H1 (cell line): ENCODE data around the gene TP53I11. TPM values are rescaled to one million over a fixed set of nuclear protein-coding genes. Genes with fewer than 3 reads are reported as not detected.

Source experiments
- CTCF ChIA-PET: fragments of 300-600 bp; sonication (Branson Sonifier 250); formaldehyde crosslinking; loops from one replicate; lab custom pipeline; 2021; ENCODE audit not compliant: partially characterized antibody; lab: Charles Lee
- POLR2A ChIA-PET: fragments of 300-600 bp; sonication (Branson Sonifier 250); formaldehyde crosslinking; loops from one replicate; lab custom pipeline; 2021; ENCODE audit warnings: inconsistent platforms; ENCODE audit not compliant: partially characterized antibody; lab: Charles Lee
- DNase-seq, 2 experiments: peaks; one replicate each; pipeline versions ENCODE4 v3.0.0 to v3.0.0-alpha.2; 2010 to 2022; ENCODE audit warnings: low spot score in 2 of 2, low read depth in 1 of 2, mixed read lengths in 1 of 2
- FAIRE-seq: peaks from 2 replicates; lab custom pipeline; 2011; peaks lifted over from hg19 to GRCh38; lab: Jason Lieb, UNC
- H2AFZ ChIP-seq: 2 replicates; pipeline ENCODE4 v1.8.1; 2012; ENCODE audit warnings: low read length, inconsistent platforms
- H2AK5ac ChIP-seq: 2 replicates; pipeline ENCODE4 v1.6.1; 2013; ENCODE audit warnings: low read depth, low read length
- H2BK120ac ChIP-seq: replicated peaks from 2 replicates; pipeline ENCODE3; 2013; ENCODE audit warnings: low read depth, low read length, inconsistent platforms
- H2BK12ac ChIP-seq: 2 replicates; pipeline ENCODE4 v1.6.1; 2013; ENCODE audit warnings: low read depth, low read length
- H2BK15ac ChIP-seq: 2 replicates; pipeline ENCODE4 v1.6.1; 2013; ENCODE audit warnings: low read length
- H2BK20ac ChIP-seq: 2 replicates; pipeline ENCODE4 v1.6.1; 2013; ENCODE audit warnings: low read length
- H2BK5ac ChIP-seq: 2 replicates; pipeline ENCODE4 v1.6.1; 2013; ENCODE audit warnings: low read depth, low read length
- H3K14ac ChIP-seq: 2 replicates; pipeline ENCODE4 v1.6.1; 2013; ENCODE audit warnings: inconsistent platforms; ENCODE audit not compliant: insufficient read length
- H3K18ac ChIP-seq: 2 replicates; pipeline ENCODE4 v1.6.1; 2013; ENCODE audit warnings: low read length; ENCODE audit errors: extremely low read depth
- H3K23ac ChIP-seq: 2 replicates; pipeline ENCODE4 v1.6.1; 2013; ENCODE audit warnings: inconsistent platforms; ENCODE audit not compliant: insufficient read length
- H3K23me2 ChIP-seq: 2 replicates; pipeline ENCODE4 v1.6.1; 2013; ENCODE audit warnings: low read depth, low read length
- H3K27ac ChIP-seq: 2 replicates; pipeline ENCODE4 v1.6.1; 2011; ENCODE audit warnings: low read depth, low read length, inconsistent platforms
- H3K27me3 ChIP-seq, 4 experiments: replicated peaks in 1 of 4; 1 replicate in 1 of 4; 2 replicates in 3 of 4; pipeline versions ENCODE4 v1.6.1 to v1.8.1; 2011 to 2013; ENCODE audit warnings: low read length in 3 of 4, mild to moderate bottlenecking in 3 of 4, inconsistent platforms in 2 of 4, mixed read lengths in 2 of 4, moderate library complexity in 1 of 4; ENCODE audit not compliant: control insufficient read depth in 3 of 4, insufficient read depth in 3 of 4; ENCODE audit errors: extremely low read depth in 1 of 4
- H3K36me3 ChIP-seq, 4 experiments: 2 replicates each; pipeline versions ENCODE4 v1.6.1 to v1.8.1; 2011 to 2013; ENCODE audit warnings: mild to moderate bottlenecking in 4 of 4, low read length in 3 of 4, moderate library complexity in 2 of 4, control low read depth in 1 of 4, inconsistent platforms in 1 of 4; ENCODE audit not compliant: insufficient read depth in 4 of 4, control insufficient read depth in 2 of 4
- H3K4ac ChIP-seq: replicated peaks from 2 replicates; pipeline ENCODE3; 2013; ENCODE audit warnings: low read length, low read depth, mixed read lengths, inconsistent platforms; ENCODE audit not compliant: insufficient read length
- H3K4me1 ChIP-seq, 4 experiments: replicated peaks in 1 of 4; 1 replicate in 1 of 4; 2 replicates in 3 of 4; pipeline versions ENCODE4 v1.6.1 to v1.8.1; 2011 to 2013; ENCODE audit warnings: low read length in 3 of 4, inconsistent platforms in 2 of 4, mixed read lengths in 1 of 4; ENCODE audit not compliant: insufficient read depth in 4 of 4, control insufficient read depth in 3 of 4
- H3K4me2 ChIP-seq, 2 experiments: 2 replicates each; pipeline versions ENCODE4 v1.6.1 to v1.8.1; 2011 to 2013; ENCODE audit warnings: low read depth in 2 of 2, low read length in 2 of 2, control low read depth in 1 of 2, inconsistent platforms in 1 of 2, mild to moderate bottlenecking in 1 of 2; ENCODE audit not compliant: insufficient read depth in 1 of 2
- H3K4me3 ChIP-seq, 4 experiments: fragments of 200-600, 300-600 bp in 1 of 4; sonication (generic), shearing (Covaris generic), sonication (Bioruptor Twin) in 1 of 4; 2 replicates each; pipeline versions ENCODE4 v1.5.1 to v1.8.1; 2011 to 2016; ENCODE audit warnings: low read length in 4 of 4, low read depth in 3 of 4, control low read depth in 2 of 4, inconsistent platforms in 2 of 4, mild to moderate bottlenecking in 2 of 4, mixed read lengths in 1 of 4, moderate library complexity in 1 of 4; ENCODE audit not compliant: insufficient read depth in 2 of 4; ENCODE audit errors: extremely low read depth in 1 of 4
- H3K56ac ChIP-seq: replicated peaks from 2 replicates; pipeline ENCODE3; 2013; ENCODE audit warnings: low read depth, mild to moderate bottlenecking, mixed read lengths, low read length, inconsistent platforms; ENCODE audit not compliant: insufficient read length
- H3K79me1 ChIP-seq: 2 replicates; pipeline ENCODE4 v1.6.1; 2013; ENCODE audit warnings: low read depth, low read length, control low read depth
- H3K79me2 ChIP-seq, 2 experiments: 2 replicates each; pipeline versions ENCODE4 v1.6.1 to v1.8.1; 2012 to 2013; ENCODE audit warnings: low read length in 2 of 2, mild to moderate bottlenecking in 2 of 2, inconsistent platforms in 1 of 2; ENCODE audit not compliant: insufficient read depth in 2 of 2, control insufficient read depth in 1 of 2
- H3K9ac ChIP-seq, 4 experiments: replicated peaks in 1 of 4; 1 replicate in 1 of 4; 2 replicates in 3 of 4; pipeline versions ENCODE4 v1.6.1 to v1.8.1; 2011 to 2013; ENCODE audit warnings: low read depth in 3 of 4, low read length in 3 of 4, control low read depth in 2 of 4, mild to moderate bottlenecking in 2 of 4, moderate library complexity in 2 of 4, inconsistent platforms in 1 of 4; ENCODE audit errors: extremely low read depth in 1 of 4
- H3K9me3 ChIP-seq, 2 experiments: 2 replicates each; pipeline versions ENCODE4 v1.6.1 to v1.8.1; 2012 to 2013; ENCODE audit warnings: mild to moderate bottlenecking in 2 of 2, moderate library complexity in 2 of 2, control low read depth in 1 of 2, inconsistent platforms in 1 of 2, low read depth in 1 of 2, low read length in 1 of 2, mixed read lengths in 1 of 2; ENCODE audit not compliant: insufficient read depth in 2 of 2
- H4K20me1 ChIP-seq, 2 experiments: replicated peaks in 1 of 2; 2 replicates each; pipeline versions ENCODE3 to v1.8.1; 2011 to 2013; ENCODE audit warnings: inconsistent platforms in 2 of 2, low read length in 2 of 2, mild to moderate bottlenecking in 1 of 2; ENCODE audit not compliant: insufficient read depth in 2 of 2, control insufficient read depth in 1 of 2
- H4K5ac ChIP-seq: 2 replicates; pipeline ENCODE4 v1.6.1; 2013; ENCODE audit warnings: low read length, low read depth, mixed read lengths, inconsistent platforms; ENCODE audit not compliant: insufficient read length
- H4K8ac ChIP-seq: 2 replicates; pipeline ENCODE4 v1.8.0; 2013; ENCODE audit warnings: mild to moderate bottlenecking, moderate library complexity, low read length, inconsistent platforms; ENCODE audit not compliant: insufficient read depth; ENCODE audit errors: extremely low read depth
- H4K91ac ChIP-seq: replicated peaks from 2 replicates; pipeline ENCODE3; 2013; ENCODE audit warnings: low read length, mixed read lengths, inconsistent platforms; ENCODE audit not compliant: insufficient read length
- ATF3 ChIP-seq: IDR thresholded peaks from 2 replicates; pipeline ENCODE4 v1.6.1; 2011; ENCODE audit warnings: low read depth, mild to moderate bottlenecking, low read length; ENCODE audit not compliant: insufficient read depth
- CBX8 ChIP-seq: fragments of 300-800, 300-1000 bp; sonication (generic); IDR thresholded peaks from 2 replicates; pipeline ENCODE4 v1.7.1; 2016; ENCODE audit warnings: low read depth, low read length, borderline replicate concordance
- GTF2F1 ChIP-seq: IDR thresholded peaks from 2 replicates; pipeline ENCODE4 v1.6.1; 2012; ENCODE audit warnings: low read depth, low read length, improper control_type of control experiment, borderline replicate concordance
- HDAC2 ChIP-seq, 2 experiments: fragments of 300-600 bp in 1 of 2; sonication (generic) in 1 of 2; IDR thresholded peaks; 2 replicates each; pipeline ENCODE4 v1.6.1; 2011 to 2012; ENCODE audit warnings: low read depth in 2 of 2, low read length in 2 of 2, mild to moderate bottlenecking in 2 of 2, moderate library complexity in 2 of 2, borderline replicate concordance in 1 of 2, inconsistent platforms in 1 of 2
- JUND ChIP-seq: IDR thresholded peaks from 2 replicates; pipeline ENCODE4 v1.6.1; 2011; ENCODE audit warnings: mild to moderate bottlenecking, improper control_type of control experiment, low read length
- KDM1A ChIP-seq: fragments of 200-600, 300-600 bp; sonication (generic); IDR thresholded peaks from 2 replicates; pipeline ENCODE4 v1.7.1; 2016; ENCODE audit warnings: mild to moderate bottlenecking, low read length, borderline replicate concordance
- MAFK ChIP-seq: IDR thresholded peaks from 2 replicates; pipeline ENCODE4 v1.6.1; 2012; ENCODE audit warnings: low read depth, mild to moderate bottlenecking, improper control_type of control experiment, low read length
- YY1 ChIP-seq: IDR thresholded peaks from 2 replicates; pipeline ENCODE4 v1.6.1; 2011; ENCODE audit warnings: low read depth, mild to moderate bottlenecking, low read length
- ZNF274 ChIP-seq: IDR thresholded peaks from 2 replicates; pipeline ENCODE4 v1.7.0; 2012; ENCODE audit warnings: low read length, borderline replicate concordance; ENCODE audit errors: extremely low read depth
- WGBS, 2 experiments: shearing (Covaris generic) in 1 of 2; methylation state at CpG; one replicate each; pipeline versions ENCODE4 v1.1.6 to v1.1.7; 2013 to 2015; ENCODE audit warnings: low lambda C conversion rate in 2 of 2, mixed read lengths in 2 of 2, inconsistent platforms in 1 of 2, low coverage in 1 of 2, missing lambda C conversion rate in 1 of 2; ENCODE audit not compliant: insufficient replicate concordance in 2 of 2, insufficient coverage in 1 of 2, insufficient read length in 1 of 2; ENCODE audit errors: extremely low coverage in 1 of 2, missing lambda C conversion rate in 1 of 2; 5-methylcytosine and 5-hydroxymethylcytosine counted together
- polyA plus RNA-seq, 7 experiments: library from polyadenylated mRNA; depleted of rRNA in 3 of 7; stranded (reverse) in 5 of 7; unstranded in 2 of 7; fragments of >200 nt in 5 of 7; fragments of 200-250 nt in 2 of 7; gene quantifications; 1 replicate in 5 of 7; 2 replicates in 1 of 7; 4 replicates in 1 of 7; pipeline versions ENCODE4 v1.2.1 to v1.2.3, GENCODE V29; 2011 to 2013; ENCODE audit warnings: missing spikeins in 2 of 7, mixed read lengths in 2 of 7
- total RNA-seq: library from RNA; stranded (reverse); fragmentation: NEBNext Ultra II Directional; extraction: Animal tissue kit (Norgen Biotek cat#: 25700); gene quantifications from 2 replicates; pipeline ENCODE4 v1.2.1, GENCODE V29; 2021
- TF ChIP-seq, protein P1 (sequence below), 3 experiments: IDR thresholded peaks; 1 replicate in 2 of 3; 2 replicates in 1 of 3; pipeline versions ENCODE4 v1.5.1 to v1.6.1; 2011; ENCODE audit warnings: low read length in 3 of 3, mild to moderate bottlenecking in 3 of 3, inconsistent platforms in 2 of 3, low read depth in 1 of 3, moderate library complexity in 1 of 3; ENCODE audit not compliant: insufficient read depth in 1 of 3; ENCODE audit errors: control extremely low read depth in 1 of 3

Gene TP53I11
- total and polyA plus RNA-seq, 2 of the 8 experiments (the other 6 are each of a cell fraction or from before 2014, with no cell fraction given), result 34.0 to 46.3 TPM

DNA sequence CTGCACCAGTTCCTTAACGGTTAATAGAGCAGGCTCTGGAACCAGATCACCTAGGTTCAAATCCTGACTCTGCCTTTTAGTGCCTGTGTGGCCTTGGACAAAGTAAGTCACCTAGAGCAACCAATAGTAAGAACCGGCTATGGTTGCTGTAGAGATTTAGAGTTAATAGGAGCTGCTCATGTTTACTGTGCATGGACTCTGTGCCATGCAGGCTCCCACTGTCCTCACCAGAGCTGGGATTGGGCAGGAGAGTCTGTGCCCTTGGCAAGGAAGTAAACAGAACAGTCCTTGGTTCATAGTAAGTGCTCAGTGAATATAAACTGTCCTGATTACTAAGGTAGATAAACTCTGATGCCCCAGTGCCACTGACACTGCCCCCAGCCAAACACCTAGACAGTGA lies 1.4 kb upstream of the TP53I11 start:
- Histone ChIP-seq H4K8ac (no peak overlapping the region), H3K18ac (no peak overlapping the region), H3K79me1 (peaks cover 12% of the 10 kb centered on the region), H3K27me3 (no peaks in the 10 kb centered on the region; a peak in 1 of 7 replicates), H2BK15ac (0 out of 2 replicates have a peak overlapping the region, but pooled peaks have one; percentile 6), H3K23ac (no peak overlapping the region), H2BK20ac (no peak overlapping the region; the same call in 1 of the 2 replicates), H2BK5ac (no peak overlapping the region), H3K23me2 (peaks cover 2% of the 10 kb centered on the region; the same call in 1 of the 2 replicates), H3K4ac (no peak overlapping the region), H2AK5ac (no peak overlapping the region), H4K91ac (peak overlapping the region; percentile 30), H2BK12ac (no peak overlapping the region), H3K4me1 (peaks cover 15 to 52% (median 35%) of the 10 kb centered on the region in 4 experiments), H3K4me3 (no peak overlapping the region), H3K9ac (no peak overlapping the region), H2AFZ (no peak overlapping the region), H3K36me3 (no peaks in the 10 kb centered on the region), H3K14ac (no peak overlapping the region), H3K4me2 (no peak overlapping the region), H2BK120ac (no peak overlapping the region), H3K9me3 (no peaks in the 10 kb centered on the region), H4K20me1 (peaks cover 0 to 2% of the 10 kb centered on the region in 2 experiments), H3K27ac (no peak overlapping the region), H3K79me2 (peaks cover 5 to 16% of the 10 kb centered on the region in 2 experiments; a peak in 3 of 4 replicates), H3K56ac (no peak overlapping the region), H4K5ac (no peak overlapping the region)
- TF ChIP-seq HDAC2 (IDR thresholded peaks at IDR 0.05; ENCODE audit: borderline replicate concordance in 1 of 2, low read depth in 2 of 2, low read length in 2 of 2), result no peak
- no peak for TF ChIP-seq YY1
- no peak for TF ChIP-seq CBX8
- TF ChIP-seq, protein P1, sequence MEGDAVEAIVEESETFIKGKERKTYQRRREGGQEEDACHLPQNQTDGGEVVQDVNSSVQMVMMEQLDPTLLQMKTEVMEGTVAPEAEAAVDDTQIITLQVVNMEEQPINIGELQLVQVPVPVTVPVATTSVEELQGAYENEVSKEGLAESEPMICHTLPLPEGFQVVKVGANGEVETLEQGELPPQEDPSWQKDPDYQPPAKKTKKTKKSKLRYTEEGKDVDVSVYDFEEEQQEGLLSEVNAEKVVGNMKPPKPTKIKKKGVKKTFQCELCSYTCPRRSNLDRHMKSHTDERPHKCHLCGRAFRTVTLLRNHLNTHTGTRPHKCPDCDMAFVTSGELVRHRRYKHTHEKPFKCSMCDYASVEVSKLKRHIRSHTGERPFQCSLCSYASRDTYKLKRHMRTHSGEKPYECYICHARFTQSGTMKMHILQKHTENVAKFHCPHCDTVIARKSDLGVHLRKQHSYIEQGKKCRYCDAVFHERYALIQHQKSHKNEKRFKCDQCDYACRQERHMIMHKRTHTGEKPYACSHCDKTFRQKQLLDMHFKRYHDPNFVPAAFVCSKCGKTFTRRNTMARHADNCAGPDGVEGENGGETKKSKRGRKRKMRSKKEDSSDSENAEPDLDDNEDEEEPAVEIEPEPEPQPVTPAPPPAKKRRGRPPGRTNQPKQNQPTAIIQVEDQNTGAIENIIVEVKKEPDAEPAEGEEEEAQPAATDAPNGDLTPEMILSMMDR (IDR thresholded peaks at IDR 0.05; ENCODE audit: control extremely low read depth in 1 of 3, insufficient read depth in 1 of 3, low read depth in 1 of 3, low read length in 3 of 3), result no peak
- no peak for TF ChIP-seq KDM1A
- no peak for TF ChIP-seq MAFK
- TF ChIP-seq JUND, result no peak
- no peak for TF ChIP-seq ATF3
- no peak for TF ChIP-seq ZNF274
- no peak for TF ChIP-seq GTF2F1
- FAIRE-seq, result no peak
- 70% methylated on average over 2 of the region's 2 CpGs; no CpG with 5 or more reads in 1 of the 2 experiments for WGBS, 2 experiments
- DNase-seq, result no peak
- ChIA-PET CTCF (interaction anchor here (0.7 to 18.7 kb wide), 16 partner anchors 8 to 293 kb away, joined by 3 to 261 read pairs (median 5); no protein-coding TSS in a partner anchor), POLR2A (interaction anchor here (1.1 to 1.7 kb wide), 3 partner anchors 10 to 143 kb away, joined by 3 to 5 read pairs (median 4); no protein-coding TSS in a partner anchor)
